DOHH2 (cell line): ENCODE results near the gene LBHD1.

Experiments
- H3F3A ChIP-seq: fragments of 200-600 bp; sonication (generic), shearing (Covaris generic); 2 replicates; pipeline ENCODE4 v1.6.0; 2016; ENCODE audit warnings: antibody characterized with exemption, mild to moderate bottlenecking; ENCODE audit not compliant: control insufficient read depth, insufficient read depth
- H3K27ac ChIP-seq: fragments of 200-600 bp; sonication (generic); 2 replicates; pipeline ENCODE4 v1.5.1; 2014; ENCODE audit warnings: low read depth, mild to moderate bottlenecking, low read length, moderate library complexity
- H3K27me3 ChIP-seq: fragments of 200-600 bp; sonication (generic); 2 replicates; pipeline ENCODE4 v1.6.1; 2014; ENCODE audit warnings: mild to moderate bottlenecking, low read length, mixed read lengths; ENCODE audit not compliant: control insufficient read depth
- H3K36me3 ChIP-seq: fragments of 200-600 bp; sonication (generic); 2 replicates; pipeline ENCODE4 v1.6.1; 2014; ENCODE audit warnings: mild to moderate bottlenecking, low read length, moderate library complexity, mixed read lengths; ENCODE audit not compliant: control insufficient read depth
- H3K4me1 ChIP-seq: fragments of 200-600 bp; sonication (generic); 2 replicates; pipeline ENCODE4 v1.6.1; 2014; ENCODE audit warnings: mild to moderate bottlenecking, low read length, mixed read lengths; ENCODE audit not compliant: control insufficient read depth
- H3K4me2 ChIP-seq: fragments of 200-600 bp; sonication (generic); 2 replicates; pipeline ENCODE4 v1.6.0; 2014; ENCODE audit warnings: mild to moderate bottlenecking, low read length, moderate library complexity
- H3K4me3 ChIP-seq: fragments of 200-600 bp; sonication (generic); 2 replicates; pipeline ENCODE4 v1.5.1; 2014; ENCODE audit warnings: mild to moderate bottlenecking, low read length, mixed read lengths
- H3K79me2 ChIP-seq: fragments of 200-600 bp; sonication (generic); 2 replicates; pipeline ENCODE4 v1.6.1; 2014; ENCODE audit warnings: mild to moderate bottlenecking, low read length, mixed read lengths; ENCODE audit not compliant: control insufficient read depth
- H3K9me2 ChIP-seq: fragments of 200-600 bp; sonication (generic); replicated peaks from 2 replicates; pipeline ENCODE4 v1.6.1; 2014; ENCODE audit warnings: mild to moderate bottlenecking, low read length, mixed read lengths; ENCODE audit not compliant: control insufficient read depth
- H3K9me3 ChIP-seq: fragments of 200-600 bp; sonication (generic); 2 replicates; pipeline ENCODE4 v1.6.1; 2014; ENCODE audit warnings: antibody characterized with exemption, low read length, mixed read lengths; ENCODE audit not compliant: control insufficient read depth, insufficient read depth
- H4K20me1 ChIP-seq: fragments of 200-600 bp; sonication (generic); 2 replicates; pipeline ENCODE4 v1.6.0; 2014; ENCODE audit warnings: low read depth, mild to moderate bottlenecking, antibody characterized with exemption, low read length, moderate library complexity; ENCODE audit not compliant: control insufficient read depth, insufficient read depth
- EZH2phosphoT487 ChIP-seq: fragments of 200-600 bp; sonication (generic); IDR thresholded peaks from 2 replicates; pipeline ENCODE4 v1.6.1; 2017; ENCODE audit warnings: borderline replicate concordance, mild to moderate bottlenecking, antibody characterized with exemption, low read length, moderate library complexity, mixed read lengths
- TF ChIP-seq, protein P1 (sequence below): fragments of 200-600 bp; sonication (generic); IDR thresholded peaks from one replicate; pipeline ENCODE4 v1.5.1; 2014; ENCODE audit warnings: antibody characterized with exemption, mild to moderate bottlenecking, low read depth, low read length; ENCODE audit not compliant: poor library complexity, severe bottlenecking

LBHD1 gene

GRCh38 chr11:62648967-62649364, 23.1 kb downstream of the LBHD1 start:
- no peak for TF ChIP-seq EZH2phosphoT487
- TF ChIP-seq, protein P1, sequence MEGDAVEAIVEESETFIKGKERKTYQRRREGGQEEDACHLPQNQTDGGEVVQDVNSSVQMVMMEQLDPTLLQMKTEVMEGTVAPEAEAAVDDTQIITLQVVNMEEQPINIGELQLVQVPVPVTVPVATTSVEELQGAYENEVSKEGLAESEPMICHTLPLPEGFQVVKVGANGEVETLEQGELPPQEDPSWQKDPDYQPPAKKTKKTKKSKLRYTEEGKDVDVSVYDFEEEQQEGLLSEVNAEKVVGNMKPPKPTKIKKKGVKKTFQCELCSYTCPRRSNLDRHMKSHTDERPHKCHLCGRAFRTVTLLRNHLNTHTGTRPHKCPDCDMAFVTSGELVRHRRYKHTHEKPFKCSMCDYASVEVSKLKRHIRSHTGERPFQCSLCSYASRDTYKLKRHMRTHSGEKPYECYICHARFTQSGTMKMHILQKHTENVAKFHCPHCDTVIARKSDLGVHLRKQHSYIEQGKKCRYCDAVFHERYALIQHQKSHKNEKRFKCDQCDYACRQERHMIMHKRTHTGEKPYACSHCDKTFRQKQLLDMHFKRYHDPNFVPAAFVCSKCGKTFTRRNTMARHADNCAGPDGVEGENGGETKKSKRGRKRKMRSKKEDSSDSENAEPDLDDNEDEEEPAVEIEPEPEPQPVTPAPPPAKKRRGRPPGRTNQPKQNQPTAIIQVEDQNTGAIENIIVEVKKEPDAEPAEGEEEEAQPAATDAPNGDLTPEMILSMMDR, result no peak
- no peaks in the 10 kb centered on the region for H3F3A ChIP-seq
- H3K9me3 ChIP-seq, result no peaks in the 10 kb centered on the region
- H3K27me3 ChIP-seq, result no peaks in the 10 kb centered on the region
- peaks cover 44% of the 10 kb centered on the region for H3K4me1 ChIP-seq
- peaks cover 60% of the 10 kb centered on the region for H3K36me3 ChIP-seq
- peaks cover 76% of the 10 kb centered on the region for H3K79me2 ChIP-seq
- H3K9me2 ChIP-seq, result no peaks in the 10 kb centered on the region
- no peak overlapping the region for H3K4me3 ChIP-seq
- H3K4me2 ChIP-seq, result no peak overlapping the region
- H3K27ac ChIP-seq, result no peak overlapping the region
- H4K20me1 ChIP-seq, result peaks cover 3% of the 10 kb centered on the region; the same call in 1 of the 2 replicates

- H3K79me2 ChIP-seq, result peaks cover 82% of the 10 kb centered on the region
- no peak overlapping the region for H3K4me3 ChIP-seq
- H3K9me3 ChIP-seq, result no peaks in the 10 kb centered on the region
- no peak overlapping the region for H3K4me2 ChIP-seq
- H3K9me2 ChIP-seq, result no peaks in the 10 kb centered on the region
- H3K27me3 ChIP-seq, result no peaks in the 10 kb centered on the region
- no peak for TF ChIP-seq EZH2phosphoT487
- TF ChIP-seq, protein P1, result no peak
- no peaks in the 10 kb centered on the region for H3F3A ChIP-seq
- no peak overlapping the region for H3K27ac ChIP-seq
- H3K4me1 ChIP-seq, result peaks cover 39% of the 10 kb centered on the region
- peaks cover 66% of the 10 kb centered on the region for H3K36me3 ChIP-seq
- peaks cover 3% of the 10 kb centered on the region; the same call in 1 of the 2 replicates for H4K20me1 ChIP-seq
Observed at GRCh38 chr11:62648185-62648966, 23.7 kb downstream of the LBHD1 start.

DNA sequence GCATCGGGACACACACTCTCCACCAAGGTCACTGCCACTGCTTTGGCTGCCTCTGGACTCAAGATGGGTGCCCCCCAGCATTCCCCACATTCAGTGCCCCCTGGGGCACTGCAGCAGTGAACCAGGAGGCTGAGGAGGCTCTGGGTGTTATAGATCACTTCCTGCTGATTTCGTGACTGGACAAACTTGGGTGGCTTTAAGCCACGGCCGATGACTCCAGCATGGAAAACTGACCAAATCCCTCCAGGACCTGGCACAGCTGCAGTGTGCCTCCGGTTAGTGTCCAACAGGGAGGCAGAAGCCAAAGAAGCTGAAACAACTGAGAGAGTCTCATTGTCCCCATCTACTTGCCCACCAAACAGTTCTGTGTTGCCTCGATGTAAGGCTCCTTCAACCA, 24.5 kb downstream of the LBHD1 start:
- peaks cover 40% of the 10 kb centered on the region for H3K4me1 ChIP-seq
- peaks cover 84% of the 10 kb centered on the region for H3K79me2 ChIP-seq
- H3K27ac ChIP-seq, result no peak overlapping the region
- H3K9me3 ChIP-seq, result no peaks in the 10 kb centered on the region
- no peaks in the 10 kb centered on the region for H3K27me3 ChIP-seq
- H3K4me3 ChIP-seq, result no peak overlapping the region
- H3F3A ChIP-seq, result no peaks in the 10 kb centered on the region
- peaks cover 68% of the 10 kb centered on the region for H3K36me3 ChIP-seq
- no peak overlapping the region for H3K4me2 ChIP-seq
- H4K20me1 ChIP-seq, result peaks cover 3% of the 10 kb centered on the region; the same call in 1 of the 2 replicates
- TF ChIP-seq EZH2phosphoT487, result no peak
- TF ChIP-seq, protein P1, result no peak
- H3K9me2 ChIP-seq, result no peaks in the 10 kb centered on the region
